Stimulated activated CD4-positive, alpha-beta T cell treated with anti-CD3 and anti-CD28 coated beads, Interleukin-1b, Interleukin-23, amount 100 ng/mL, for 24 hours (primary cell): ENCODE data around the gene OR11L1.

Source experiments
- DNase-seq, 4 experiments: peaks; one replicate each; pipeline ENCODE4 v3.0.0-alpha.2; 2020; ENCODE audit warnings: low read depth in 4 of 4, low spot score in 1 of 4

The OR11L1 gene

DNA sequence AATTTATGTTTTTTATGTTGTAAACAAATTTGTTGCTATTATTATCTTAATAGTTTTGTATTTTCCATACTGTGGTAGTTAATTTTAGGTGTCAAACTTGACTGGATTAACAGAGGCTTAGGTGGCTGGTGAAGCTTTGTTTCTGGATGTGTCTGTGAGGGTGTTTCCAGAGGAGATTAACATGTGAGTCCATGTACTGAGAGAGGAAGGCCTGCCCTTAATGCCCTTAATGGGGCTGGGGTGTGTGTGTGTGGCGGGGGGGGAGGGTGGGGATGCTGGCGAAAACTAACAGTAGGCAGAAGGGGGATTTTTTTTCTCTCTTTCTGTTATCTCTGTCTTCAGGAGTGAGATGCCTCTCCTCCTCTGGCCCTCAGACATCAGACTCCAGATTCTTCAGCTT, 19.6 kb downstream of the OR11L1 start:
- DNase-seq: no peak

GRCh38 chr1:247812637-247813036, 29.1 kb downstream of the OR11L1 start:
- no peak for DNase-seq

DNA sequence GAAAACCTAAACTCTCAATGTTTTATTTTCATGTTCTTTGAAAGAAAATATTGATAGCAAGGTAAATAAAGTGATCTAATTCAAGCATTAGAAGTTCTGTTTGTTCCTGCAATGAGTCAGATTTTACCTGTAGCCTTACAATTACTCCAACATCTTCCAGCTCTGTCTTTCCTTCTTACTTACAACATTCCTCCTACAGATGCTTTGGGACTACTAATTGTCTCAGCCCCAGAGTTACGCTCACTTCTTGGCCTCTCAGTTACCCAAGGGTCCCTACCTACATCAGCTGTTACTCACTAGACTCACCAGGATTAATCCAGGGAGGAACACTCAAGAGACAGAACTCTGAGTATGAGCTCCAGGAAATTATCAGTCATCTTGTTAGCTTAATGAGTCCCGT, 44.2 kb downstream of the OR11L1 start:
- no peak for DNase-seq
